NCI-H1092 treated with DMSO at 0.1 percent for 48 hours (cell line): ENCODE data around the gene AHCYL2.
"Not testable (repeated sequence)": the region's sequence is repeated elsewhere in the genome, so short reads cannot be mapped to it uniquely, and the experiment has no call there.

Experiments used
- DNase-seq: peaks from one replicate; lab custom pipeline; 2025; lab: John Stamatoyannopoulos, UW

AHCYL2 gene

DNA sequence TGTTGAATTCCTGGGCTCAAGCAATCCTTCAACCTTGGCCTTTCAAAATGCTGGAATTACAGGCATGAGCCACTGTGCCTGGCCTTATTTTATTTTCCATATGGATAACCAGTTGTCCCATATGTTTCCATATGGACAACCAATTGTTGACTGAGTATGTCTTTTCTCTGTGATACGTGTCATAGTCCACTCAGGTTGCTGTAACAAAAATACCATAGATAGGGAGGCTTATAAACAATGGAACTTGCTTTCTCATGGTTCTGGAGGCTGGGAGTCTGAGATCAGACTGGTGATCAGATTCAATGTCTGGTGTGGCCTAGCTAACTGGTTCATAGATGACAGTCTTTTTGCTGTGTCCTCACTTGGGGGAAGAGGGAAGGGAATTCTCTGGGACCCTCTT is 19.4 kb downstream of the AHCYL2 start:
- no peak for DNase-seq

DNA sequence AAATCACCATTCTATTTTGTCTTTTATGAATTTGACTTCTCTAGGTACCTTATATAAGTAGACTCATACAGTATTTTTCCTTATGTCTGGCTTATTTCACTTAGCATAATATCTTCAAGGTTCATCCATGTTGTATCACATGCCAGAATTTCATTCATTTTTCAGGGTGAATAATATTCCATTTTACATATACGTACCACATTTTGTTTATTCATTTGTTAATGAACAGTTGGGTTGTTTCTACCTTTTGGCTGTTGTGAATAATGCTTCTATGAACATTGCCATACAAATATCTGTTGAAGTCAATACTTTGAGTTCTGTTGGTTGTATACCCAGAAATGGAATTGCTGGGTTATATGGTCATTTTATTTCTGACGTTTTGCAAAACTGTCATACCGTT is 20.7 kb downstream of the AHCYL2 start:
- DNase-seq, result no peak

DNA sequence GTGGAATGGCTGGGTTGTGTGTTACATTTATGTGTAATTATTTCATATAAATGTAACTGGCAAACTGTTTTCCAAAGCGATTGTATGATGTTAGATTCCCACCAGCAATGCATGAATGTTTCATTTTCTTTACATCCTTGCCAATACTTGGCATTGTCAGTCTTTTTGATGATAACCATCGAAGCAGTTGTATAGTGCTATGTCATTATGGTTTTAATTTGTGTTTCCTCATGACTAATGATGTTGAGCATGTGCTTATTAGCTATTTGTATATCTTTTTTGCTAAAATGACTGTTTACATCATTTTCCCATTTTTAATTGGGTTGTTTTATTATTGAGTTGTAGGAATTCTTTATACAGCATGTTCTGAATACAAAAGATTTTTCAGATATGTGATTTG is 22.3 kb downstream of the AHCYL2 start:
- DNase-seq, result no peak

DNA sequence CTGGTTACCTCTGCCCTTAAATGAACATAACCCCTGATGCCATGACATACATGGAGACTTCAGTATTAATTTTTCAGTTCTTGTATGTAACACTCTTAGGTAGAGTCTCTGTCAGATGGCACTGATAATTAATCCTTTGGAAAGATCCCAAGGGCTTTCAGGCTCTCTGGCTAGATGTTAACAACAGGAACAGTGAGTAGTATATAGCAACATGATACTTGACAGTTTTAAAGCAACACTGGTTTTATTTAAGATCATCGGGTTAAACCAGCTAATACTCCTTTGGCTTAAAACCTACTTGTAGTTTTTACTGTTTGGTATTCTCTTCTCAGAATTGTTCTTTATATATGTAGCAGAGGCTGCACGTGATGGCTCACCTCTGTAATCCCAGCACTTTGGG is 27.3 kb downstream of the AHCYL2 start:
- DNase-seq, result peak; percentile 10

DNA sequence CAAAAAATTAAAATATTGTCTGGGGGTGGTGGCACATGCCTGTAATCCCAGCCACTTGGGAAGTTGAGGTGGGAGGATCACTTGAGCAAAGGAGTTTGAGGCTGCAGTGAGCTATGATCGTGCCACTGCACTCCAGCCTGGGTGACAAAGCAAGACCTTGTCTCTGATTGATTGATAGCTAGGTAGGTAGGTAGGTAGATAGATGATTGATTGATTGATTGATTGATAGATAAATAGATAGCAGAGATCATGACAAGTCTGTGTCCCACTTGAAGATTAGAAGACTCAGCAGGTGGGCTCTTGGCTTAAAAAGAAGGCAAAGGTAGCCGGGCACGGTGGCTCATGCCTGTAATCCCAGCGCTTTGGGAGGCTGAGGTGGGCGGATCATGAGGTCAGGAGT is 27.8 kb downstream of the AHCYL2 start:
- DNase-seq, result not testable (repeated sequence)

DNA sequence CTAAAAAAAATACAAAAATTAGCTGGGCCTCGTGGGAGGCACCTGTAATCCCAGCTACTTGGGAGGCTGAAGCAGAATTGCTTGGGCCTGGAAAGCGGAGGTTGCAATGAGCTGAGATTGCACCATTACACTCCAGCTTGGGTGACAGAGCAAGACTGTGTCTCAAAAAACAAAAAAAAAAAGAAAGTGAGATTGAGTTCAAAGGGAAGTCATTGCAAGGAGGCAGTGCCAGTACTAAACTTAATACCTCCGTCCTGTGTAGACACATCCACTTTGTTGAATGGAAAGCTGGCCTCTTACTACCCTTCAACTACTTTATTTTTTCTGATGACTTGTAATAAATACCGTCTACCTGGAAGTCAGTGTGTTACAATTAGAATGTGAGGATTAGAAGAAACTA is 31.0 kb downstream of the AHCYL2 start:
- DNase-seq, result no peak

DNA sequence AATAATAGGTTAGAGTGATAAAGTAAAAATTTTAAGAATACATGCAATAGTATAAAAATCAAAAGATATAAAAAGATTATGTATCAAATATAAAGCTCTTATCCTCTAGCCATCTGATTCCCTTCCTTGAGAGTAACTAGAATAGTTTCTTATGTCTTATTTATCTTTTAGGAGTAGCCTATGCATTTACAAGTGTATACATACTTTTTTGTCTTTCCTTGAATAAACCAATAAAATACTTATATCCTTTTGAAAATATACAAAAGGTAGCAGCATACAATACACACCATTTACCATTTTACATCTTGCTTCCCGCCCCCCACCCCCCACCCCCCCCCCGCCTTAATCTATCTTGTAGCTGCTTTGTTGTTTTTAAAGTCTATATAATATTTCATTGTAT is 31.4 kb downstream of the AHCYL2 start:
- DNase-seq, result no peak

DNA sequence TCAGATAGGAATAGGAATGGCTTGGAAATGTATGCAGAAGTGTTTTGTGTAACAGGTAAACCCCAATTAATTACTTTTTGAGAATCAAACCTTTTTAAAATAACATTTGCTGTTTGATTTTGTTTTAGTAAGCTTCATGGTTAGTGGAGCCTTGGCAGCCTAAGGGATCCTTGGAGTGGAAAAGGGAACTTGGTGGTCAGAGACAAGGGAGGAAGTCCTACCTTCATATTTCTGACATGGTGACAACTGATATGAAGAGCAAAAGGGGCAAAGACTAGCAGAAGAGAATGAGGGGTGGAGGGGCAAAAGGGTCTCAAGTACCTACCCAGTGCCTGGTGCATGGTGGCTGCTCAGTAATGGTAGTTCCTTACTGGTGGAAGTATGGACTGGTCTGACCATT is 32.3 kb downstream of the AHCYL2 start:
- no peak for DNase-seq

DNA sequence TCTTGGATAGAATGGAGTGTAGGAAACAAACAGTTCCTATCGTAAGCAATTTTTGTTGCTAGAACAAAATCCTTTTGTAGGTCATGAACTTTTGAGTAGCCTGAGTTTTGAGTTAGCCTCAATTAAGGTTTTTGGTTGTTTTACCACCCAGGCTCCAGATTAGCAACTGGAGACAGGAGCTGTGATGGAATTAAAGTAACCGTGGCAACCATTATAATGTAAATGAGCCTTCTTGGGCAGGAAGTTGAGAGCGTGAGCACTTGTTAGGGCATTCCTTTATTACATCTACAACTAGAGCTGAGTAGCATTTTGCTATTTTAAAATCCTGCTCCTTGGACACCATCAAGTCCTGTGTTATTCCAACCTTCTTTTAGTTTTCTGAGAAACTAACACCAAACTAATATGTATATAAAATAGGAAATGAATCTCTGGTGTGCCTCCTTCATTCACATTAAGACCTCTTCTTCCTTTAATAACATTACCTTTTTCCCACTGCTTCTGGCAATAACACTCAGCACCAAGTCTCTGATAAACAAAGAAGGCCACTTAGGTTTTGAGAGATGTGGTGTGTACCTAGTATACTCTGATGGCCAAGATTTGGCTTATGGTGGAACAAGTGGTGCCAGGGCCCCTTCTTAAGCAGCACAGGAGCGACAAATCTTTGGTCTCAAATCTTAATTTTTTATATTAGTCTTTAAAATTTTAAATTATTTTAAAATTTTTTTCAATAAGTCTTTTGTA is 34.0 kb downstream of the AHCYL2 start:
- DNase-seq, result no peak

DNA sequence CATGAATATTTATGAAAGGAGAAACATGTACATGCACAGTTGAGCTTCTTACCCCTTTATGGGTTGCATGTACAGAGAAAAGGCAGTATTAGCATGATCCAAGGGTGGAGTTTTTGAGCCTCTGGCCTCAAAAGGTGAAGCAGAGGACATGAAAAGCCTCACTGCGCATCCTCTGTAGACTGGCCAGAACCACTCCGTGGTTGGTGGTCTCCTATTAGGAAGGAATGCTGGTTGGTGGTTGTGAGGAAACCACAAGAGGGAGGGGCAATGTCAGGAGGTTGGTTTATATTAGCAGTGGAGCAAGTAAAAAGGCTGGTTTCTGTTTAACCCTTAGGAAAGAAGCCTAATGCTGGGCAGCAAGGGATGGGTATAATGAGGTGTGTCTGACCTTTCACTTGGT is 37.5 kb downstream of the AHCYL2 start:
- no peak for DNase-seq

DNA sequence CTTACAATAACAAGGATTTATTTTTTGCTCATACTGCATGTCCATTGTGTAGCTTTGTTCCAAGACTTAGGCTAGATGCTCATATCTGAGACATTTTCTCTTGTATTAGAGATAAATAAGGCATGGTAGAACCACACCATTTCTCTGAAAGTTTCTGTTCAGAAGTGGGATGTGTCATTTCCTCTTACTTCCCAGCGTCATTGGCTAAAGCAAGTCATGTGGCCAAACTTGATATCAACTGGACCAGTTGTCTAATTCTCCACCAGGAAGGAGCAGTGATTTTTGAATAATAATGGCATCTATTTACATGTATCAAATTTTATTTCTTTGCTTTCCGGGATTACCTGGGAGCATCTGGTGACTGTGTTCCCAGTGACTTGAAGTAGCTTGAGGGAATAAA is 38.3 kb downstream of the AHCYL2 start:
- DNase-seq, result no peak

DNA sequence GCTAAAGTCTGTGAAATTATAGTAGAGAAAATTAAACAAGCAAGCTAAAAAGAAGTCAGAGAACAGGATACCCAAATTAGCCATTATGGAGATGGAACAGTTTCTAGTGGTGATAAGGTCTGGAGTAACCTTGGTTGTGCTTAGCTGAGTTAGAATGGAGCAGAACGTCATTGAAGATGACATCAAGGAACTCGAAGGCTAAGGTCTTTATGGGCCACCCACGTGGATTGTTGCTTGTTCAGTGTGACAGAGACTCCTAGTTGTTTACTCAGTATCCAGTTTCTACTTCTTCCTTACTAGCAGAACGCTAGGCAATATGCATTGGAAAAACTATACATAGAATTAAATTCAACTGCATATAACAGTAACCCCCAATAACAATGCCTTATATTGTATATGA is 39.7 kb downstream of the AHCYL2 start:
- DNase-seq, result no peak

DNA sequence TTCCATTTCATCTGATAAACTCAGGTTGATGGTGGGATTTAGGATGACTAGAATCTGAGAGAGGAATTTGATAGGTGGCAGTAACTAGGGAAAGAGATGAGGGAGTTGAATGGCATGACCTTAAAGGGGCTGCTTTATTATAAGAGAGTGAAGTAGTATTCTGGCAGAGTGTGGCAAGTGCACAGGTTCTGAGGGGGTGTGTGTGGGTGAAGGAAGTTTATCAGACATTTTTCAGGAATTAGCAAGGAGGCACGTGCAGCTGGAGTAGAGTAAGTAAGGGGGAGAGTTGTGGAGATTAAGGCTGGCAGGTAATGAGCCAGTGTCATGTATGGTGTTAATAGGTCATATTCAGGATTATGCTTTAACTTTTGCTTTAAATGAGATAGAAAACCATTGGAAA is 40.5 kb downstream of the AHCYL2 start:
- no peak for DNase-seq

DNA sequence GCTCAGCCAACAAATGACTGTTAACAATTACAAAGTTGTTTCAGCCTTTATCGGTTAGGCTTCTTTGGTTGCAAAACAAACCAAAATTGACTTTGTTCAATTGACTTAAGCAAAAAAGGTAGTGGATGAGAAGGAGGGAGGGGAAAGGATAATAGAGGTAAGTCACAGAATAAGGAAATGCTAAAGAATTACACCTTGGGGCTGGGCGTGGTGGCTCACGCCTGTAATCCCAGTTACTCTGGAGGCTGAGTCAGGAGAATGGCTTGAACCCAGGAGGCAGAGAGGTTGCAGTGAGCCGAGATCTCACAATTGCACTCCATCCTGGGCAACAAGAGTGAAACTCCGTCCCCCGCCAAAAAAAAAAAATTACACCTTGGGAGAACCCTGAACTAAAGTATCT is 41.4 kb downstream of the AHCYL2 start:
- DNase-seq, result no peak

DNA sequence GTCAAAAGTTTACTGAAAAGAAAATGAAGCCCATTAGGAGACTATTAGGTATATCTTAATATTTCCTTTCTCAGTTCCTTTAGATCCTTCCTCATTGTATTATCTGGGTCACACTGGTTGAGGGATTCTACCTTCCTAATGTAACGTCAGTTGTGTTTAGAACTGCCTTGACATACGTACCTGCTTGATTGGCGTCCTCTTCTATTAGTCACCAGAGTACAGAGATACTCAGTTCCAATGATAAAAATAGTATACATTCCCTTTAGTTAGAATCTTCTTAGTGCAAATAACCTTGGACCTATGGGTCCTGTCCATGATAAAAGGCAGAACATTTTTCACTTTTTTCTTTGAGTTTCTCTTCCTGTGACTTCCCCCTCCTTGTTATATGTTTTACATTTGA is 45.2 kb downstream of the AHCYL2 start:
- no peak for DNase-seq

DNA sequence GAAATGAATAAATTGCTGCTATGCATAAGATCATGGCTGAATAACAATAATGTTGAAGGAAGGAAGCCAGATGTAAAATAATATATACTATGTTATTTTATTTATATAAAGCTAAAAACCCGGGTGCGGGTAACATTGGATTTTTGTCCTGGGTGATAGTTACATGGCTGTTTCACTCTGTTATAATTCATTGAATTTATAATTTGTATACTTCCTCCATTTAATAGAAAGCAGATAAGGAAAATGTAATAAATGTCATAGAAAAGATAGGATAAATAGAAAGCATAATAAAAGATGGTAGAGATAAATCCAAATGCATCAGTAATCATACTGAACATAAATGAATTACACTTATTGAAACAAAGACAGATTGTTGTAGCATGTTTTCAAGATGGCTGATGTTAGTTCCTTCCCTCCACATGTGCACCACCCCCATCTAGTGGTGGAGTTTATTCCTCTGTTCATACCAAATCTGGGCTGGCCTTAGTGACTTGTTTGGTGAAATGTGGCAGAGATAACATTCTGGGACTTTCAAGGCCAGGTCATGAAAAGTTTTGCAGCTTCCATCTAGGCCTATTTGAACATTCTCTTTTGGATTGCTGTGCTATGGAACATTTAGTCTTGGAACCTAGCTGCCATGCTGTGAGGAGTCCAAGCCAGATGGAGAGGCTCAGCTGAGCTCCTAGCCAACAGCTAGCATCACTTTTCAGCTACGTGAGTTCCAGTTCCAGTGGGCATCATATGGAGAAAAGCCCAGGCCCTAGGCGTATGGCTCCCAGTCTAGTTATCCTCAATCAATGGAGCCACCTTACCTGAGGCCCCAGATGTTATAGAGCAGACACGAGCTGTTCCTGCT is 46.9 kb downstream of the AHCYL2 start:
- DNase-seq, result peak; percentile 15

DNA sequence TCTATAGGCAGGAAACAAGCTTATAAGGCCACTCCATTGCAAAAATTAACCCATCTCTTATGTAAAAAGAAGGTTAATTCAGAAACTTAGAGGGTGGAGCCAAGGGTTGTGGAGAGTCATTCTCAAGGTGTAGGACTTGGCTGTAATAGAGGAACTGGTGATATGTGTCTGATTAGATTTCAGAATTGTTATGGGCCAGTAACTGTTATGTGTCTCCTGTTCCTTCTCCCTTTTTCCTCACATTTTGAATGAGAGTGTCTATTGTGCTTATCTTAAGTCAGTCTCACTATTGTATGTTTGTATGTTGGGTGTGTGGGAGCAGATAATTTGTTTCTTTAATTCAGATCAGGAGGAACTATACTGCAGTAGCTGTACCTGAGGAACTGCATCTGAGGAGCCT is 49.1 kb downstream of the AHCYL2 start:
- no peak for DNase-seq

DNA sequence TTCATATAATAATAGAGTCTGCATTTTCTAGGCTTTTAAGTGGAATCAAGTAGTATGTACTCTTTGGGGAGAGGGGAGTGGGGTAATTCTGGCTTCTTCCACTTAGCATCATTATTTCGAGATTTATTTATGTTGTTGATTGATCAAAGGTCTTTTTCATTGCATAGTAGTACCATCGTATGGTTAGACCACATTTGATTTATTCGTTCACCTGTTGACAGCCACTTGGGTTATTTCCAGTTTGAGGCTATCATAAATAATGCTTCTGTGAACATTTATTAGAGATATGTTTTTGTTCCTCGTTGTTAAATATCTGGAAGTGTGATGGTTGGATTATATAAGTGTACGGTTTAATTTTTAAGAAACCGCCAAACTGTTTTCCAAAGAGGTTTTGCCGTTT is 52.8 kb downstream of the AHCYL2 start:
- no peak for DNase-seq

DNA sequence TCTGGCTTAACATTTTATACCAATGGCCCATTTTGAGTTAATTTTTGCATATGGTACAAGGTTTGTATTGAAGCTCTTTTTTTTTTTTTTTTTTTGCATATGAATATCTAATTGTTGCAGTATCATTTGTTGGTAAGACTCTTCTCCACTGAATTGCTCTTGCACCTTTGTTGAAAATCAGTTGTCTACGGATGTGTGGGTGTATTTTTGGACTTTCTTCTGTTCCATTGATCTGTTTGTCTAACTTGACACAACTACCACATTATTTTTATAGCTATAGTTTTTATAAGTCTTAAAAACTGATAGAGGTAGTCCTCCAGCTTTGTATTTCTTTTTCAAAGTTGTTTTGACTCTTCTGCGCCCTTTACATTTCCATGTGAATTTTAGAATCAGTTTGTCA is 53.9 kb downstream of the AHCYL2 start:
- no peak for DNase-seq

DNA sequence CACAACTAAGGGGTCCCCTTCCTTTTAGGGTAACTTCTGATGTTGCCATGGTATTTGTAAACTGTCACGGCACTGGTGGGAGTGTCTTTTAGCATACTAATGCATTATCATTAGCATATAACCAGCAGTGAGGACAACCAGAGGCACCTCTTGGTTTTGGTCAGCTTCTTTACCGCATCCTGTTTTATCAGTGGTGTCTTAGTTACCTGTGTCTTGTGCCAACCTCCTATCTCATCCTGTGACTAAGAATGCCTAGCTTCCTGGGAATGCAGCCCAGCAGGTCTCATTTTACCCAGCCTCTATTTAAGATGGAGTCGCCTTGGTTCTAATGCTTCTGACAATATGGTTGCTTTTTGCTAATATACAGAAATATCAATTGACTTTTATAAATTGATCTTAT is 54.9 kb downstream of the AHCYL2 start:
- DNase-seq, result no peak

DNA sequence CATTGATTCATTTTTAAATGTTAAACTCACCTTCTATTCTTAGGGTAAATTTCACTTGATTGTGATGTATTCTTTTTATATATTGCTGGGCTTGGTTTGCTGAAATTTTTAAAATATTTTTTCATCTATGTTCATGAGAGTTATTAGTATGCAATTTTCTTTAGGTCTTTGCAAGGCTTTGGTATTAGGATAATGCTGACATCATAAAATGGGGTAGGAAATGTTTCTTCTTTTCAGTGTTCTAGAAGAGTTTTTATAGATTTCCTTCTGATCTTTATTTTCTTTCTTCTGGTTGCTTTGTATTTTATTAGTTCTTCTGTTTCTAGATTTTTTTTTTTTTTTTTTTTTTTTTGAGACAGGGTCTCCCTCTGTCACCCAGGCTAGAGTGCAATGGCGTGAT is 56.3 kb downstream of the AHCYL2 start:
- DNase-seq, result no peak

DNA sequence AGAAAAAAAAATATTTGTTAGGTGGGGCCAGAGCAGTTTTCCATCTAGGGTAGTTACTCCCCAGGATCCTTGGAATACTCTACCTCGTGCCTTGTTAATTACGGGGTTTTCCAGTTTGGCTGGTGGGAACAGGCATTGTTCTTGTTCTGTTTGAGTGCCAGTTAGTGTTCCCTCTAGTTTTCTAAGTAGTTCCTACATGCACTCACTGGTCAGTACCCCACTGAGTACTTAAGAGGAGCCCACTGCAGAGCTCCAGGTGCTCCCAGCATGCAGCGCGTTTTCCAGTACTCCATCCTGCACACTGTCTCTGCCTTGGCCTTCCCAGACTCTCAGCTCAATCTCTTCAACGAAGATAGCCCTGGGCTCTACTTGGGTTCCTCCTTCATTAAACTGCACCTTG is 58.0 kb downstream of the AHCYL2 start:
- DNase-seq, result no peak

DNA sequence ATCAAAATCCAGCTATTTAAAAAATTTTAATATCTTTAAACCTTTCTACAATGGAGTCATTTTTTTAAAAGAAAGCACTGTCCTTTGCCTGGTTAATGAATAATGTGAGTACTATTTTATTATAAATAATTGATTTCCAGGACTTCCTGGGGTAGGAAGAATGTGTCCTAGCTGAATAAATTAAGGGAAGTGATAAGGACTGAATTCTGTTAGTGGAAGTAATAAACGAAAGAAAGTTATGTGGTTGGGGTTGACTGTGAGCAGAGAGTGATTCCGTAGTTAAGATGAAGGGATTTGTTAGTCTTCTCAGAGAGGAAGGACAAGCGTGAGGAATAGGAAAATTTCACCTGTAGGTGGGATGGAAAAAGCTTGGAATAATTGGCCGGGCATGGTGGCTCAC is 59.1 kb downstream of the AHCYL2 start:
- no peak for DNase-seq

DNA sequence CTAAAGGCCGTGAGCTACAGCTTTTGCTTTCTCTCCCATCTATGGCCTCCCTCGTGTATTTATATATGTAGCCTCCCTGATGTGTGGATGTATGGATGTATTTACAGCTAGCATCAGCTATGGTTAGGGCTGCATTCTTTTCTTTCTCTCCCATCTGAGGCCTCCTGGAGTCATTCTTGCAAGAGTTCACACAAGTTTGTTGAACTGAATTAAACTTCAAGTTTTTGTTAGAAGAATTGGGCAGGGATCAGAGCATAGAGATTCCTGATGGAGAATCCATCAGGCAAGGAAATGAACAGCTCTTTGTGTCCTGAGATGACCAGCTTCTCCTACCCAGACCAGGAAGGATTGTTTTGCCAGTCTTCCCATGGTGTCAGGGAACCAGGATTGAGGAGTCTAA is 60.3 kb downstream of the AHCYL2 start:
- DNase-seq, result no peak
